HepG2 (cell line): ENCODE measurements around the gene LGALS4. TPM values are rescaled to one million over a fixed set of nuclear protein-coding genes. Genes with fewer than 3 reads are reported as not detected.
A peak's percentile ranks its signal among the peaks of the same experiment; 100 is the strongest.

ENCODE experiments used
- DBP ChIP-seq: sonication (generic); formaldehyde crosslinking; IDR thresholded peaks from 2 replicates; pipeline ENCODE4 v1.4.0; 2020; ENCODE audit warnings: missing genetic modification reagents; ENCODE audit errors: not compliant biosample characterization
- FOXA1 ChIP-seq, 2 experiments: fragments of 450-650 bp in 1 of 2; sonication (generic) in 1 of 2; formaldehyde crosslinking in 1 of 2; IDR thresholded peaks; 2 replicates each; pipeline versions ENCODE4 v1.4.0 to v1.6.1; 2016 to 2020; ENCODE audit warnings: missing genetic modification reagents in 1 of 2
- GMEB2 ChIP-seq: IDR thresholded peaks from 2 replicates; pipeline ENCODE4 v1.6.1; 2016; ENCODE audit warnings: missing biosample characterization, missing genetic modification reagents, low read depth
- GZF1 ChIP-seq: sonication (generic); formaldehyde crosslinking; IDR thresholded peaks from 2 replicates; pipeline ENCODE4 v1.5.1; 2020; ENCODE audit warnings: mild to moderate bottlenecking, missing genetic modification reagents
- IRX3 ChIP-seq: sonication (generic); formaldehyde crosslinking; IDR thresholded peaks from 2 replicates; pipeline ENCODE4 v1.8.1; 2023; ENCODE audit warnings: mild to moderate bottlenecking, low read depth, missing genetic modification reagents, borderline replicate concordance
- NFYC ChIP-seq: IDR thresholded peaks from 2 replicates; pipeline ENCODE4 v1.6.1; 2016; ENCODE audit warnings: missing genetic modification reagents, missing compliant biosample characterization
- NR0B2 ChIP-seq: sonication (generic); formaldehyde crosslinking; IDR thresholded peaks from 2 replicates; pipeline ENCODE4 v1.4.0; 2020; ENCODE audit warnings: mild to moderate bottlenecking, missing genetic modification reagents
- RFXANK ChIP-seq: IDR thresholded peaks from 2 replicates; pipeline ENCODE4 v1.6.1; 2016
- SAP130 ChIP-seq: IDR thresholded peaks from 2 replicates; pipeline ENCODE4 v1.6.1; 2016; ENCODE audit warnings: low read depth
- TFDP2 ChIP-seq: sonication (generic); formaldehyde crosslinking; IDR thresholded peaks from 2 replicates; pipeline ENCODE4 v1.4.0; 2020; ENCODE audit warnings: missing genetic modification reagents
- ZBTB37 ChIP-seq: sonication (generic); formaldehyde crosslinking; IDR thresholded peaks from 2 replicates; pipeline ENCODE4 v1.4.0; 2020; ENCODE audit warnings: mild to moderate bottlenecking, missing genetic modification reagents
- ZBTB43 ChIP-seq: sonication (generic); formaldehyde crosslinking; conservative IDR thresholded peaks from 2 replicates; pipeline ENCODE4 v1.4.0; 2020; ENCODE audit warnings: missing genetic modification reagents
- ZFP82 ChIP-seq: sonication (generic); formaldehyde crosslinking; IDR thresholded peaks from 2 replicates; pipeline ENCODE4 v1.5.1; 2020; ENCODE audit warnings: mild to moderate bottlenecking, missing genetic modification reagents, borderline replicate concordance
- ZNF253 ChIP-seq: sonication (generic); formaldehyde crosslinking; IDR thresholded peaks from 2 replicates; pipeline ENCODE4 v1.8.0; 2022; ENCODE audit warnings: mild to moderate bottlenecking, missing genetic modification reagents, borderline replicate concordance
- ZNF784 ChIP-seq: sonication (generic); formaldehyde crosslinking; IDR thresholded peaks from 2 replicates; pipeline ENCODE4 v1.5.1; 2020; ENCODE audit warnings: missing genetic modification reagents, mild to moderate bottlenecking, borderline replicate concordance
- ZNF83 ChIP-seq: sonication (generic); formaldehyde crosslinking; IDR thresholded peaks from 2 replicates; pipeline ENCODE4 v1.4.0; 2020; ENCODE audit warnings: missing genetic modification reagents, mild to moderate bottlenecking, borderline replicate concordance
- polyA plus RNA-seq, 8 experiments: library from polyadenylated mRNA; depleted of rRNA in 3 of 8; stranded (reverse) in 7 of 8; unstranded in 1 of 8; fragments of >200 nt; fragmentation: Illumina TruSeq in 4 of 8; extraction: Trizol in 4 of 8; gene quantifications; 2 replicates each; pipeline versions ENCODE4 v1.2.1 to v1.2.3, GENCODE V29; 2011 to 2016; ENCODE audit warnings: low read depth in 4 of 8, missing spikeins in 1 of 8, mixed read lengths in 1 of 8; ENCODE audit not compliant: insufficient read depth in 1 of 8
- total RNA-seq, 5 experiments: library from RNA; depleted of rRNA; stranded (reverse); fragments of >200 nt; fragmentation: Illumina TruSeq; extraction: Trizol; gene quantifications; 2 replicates each; pipeline ENCODE4 v1.2.3, GENCODE V29; 2016; ENCODE audit warnings: low read depth in 1 of 5

The LGALS4 gene
- total and polyA plus RNA-seq, 2 of the 13 experiments (the other 11 are each of a cell fraction or from before 2014, with no cell fraction given), result 0.24 to 0.71 TPM

GRCh38 chr19:38851622-38852230, 39.0 kb upstream of the LGALS4 start (continued):
- TF ChIP-seq TFDP2 (CRISPR knock-in tag) (0 out of 2 replicates have a peak, but pooled peaks have one; percentile 49), GZF1 (no peak), NFYC (CRISPR knock-in tag) (peak; percentile 50; the same call in 1 of the 2 replicates), FOXA1 (IDR thresholded peaks at IDR 0.05) (no peak), FOXA1 (CRISPR knock-in tag; IDR thresholded peaks at IDR 0.05) (no peak), ZBTB37 (CRISPR knock-in tag) (no peak), GMEB2 (CRISPR knock-in tag) (peak; percentile 71), ZBTB43 (CRISPR knock-in tag) (no peak), IRX3 (CRISPR knock-in tag) (0 out of 2 replicates have a peak, but pooled peaks have one; percentile 43), ZNF253 (CRISPR knock-in tag) (no peak), ZNF784 (CRISPR knock-in tag) (no peak; the same call in 1 of the 2 replicates), ZNF83 (CRISPR knock-in tag) (no peak), SAP130 (CRISPR knock-in tag) (peak; percentile 97), NR0B2 (CRISPR knock-in tag) (no peak; the same call in 1 of the 2 replicates), DBP (CRISPR knock-in tag) (peak; percentile 30), RFXANK (no peak), ZFP82 (CRISPR knock-in tag) (peak; percentile 82; the same call in 1 of the 2 replicates)
